SK-N-SH treated with all-trans-retinoic acid at 6 μM for 48 hours (cell line): Measurements from ENCODE around the gene TSC2.

Experiments used
- ARNTL ChIP-seq: fragments of 450-650 bp; formaldehyde crosslinking; IDR thresholded peaks from 2 replicates; pipeline ENCODE4 v1.5.0; 2020; ENCODE audit warnings: low read depth, mild to moderate bottlenecking, moderate library complexity, borderline replicate concordance
- GLIS3 ChIP-seq: fragments of 250-450 bp; sonication (Bioruptor Pico); IDR thresholded peaks from 2 replicates; pipeline ENCODE4 v1.5.0; 2020; ENCODE audit warnings: mild to moderate bottlenecking, moderate library complexity
- TOX ChIP-seq: fragments of 250-450 bp; sonication (Bioruptor Pico); IDR thresholded peaks from 2 replicates; pipeline ENCODE4 v1.8.0; 2021; ENCODE audit warnings: mild to moderate bottlenecking, moderate library complexity, borderline replicate concordance
- TF ChIP-seq, protein P1 (sequence below): fragments of 250-450 bp; sonication (Bioruptor Pico); IDR thresholded peaks from 2 replicates; pipeline ENCODE4 v1.8.0; 2020; ENCODE audit warnings: mild to moderate bottlenecking, moderate library complexity, borderline replicate concordance

GRCh38 chr16:2054543-2055245, 6.9 kb downstream of the TSC2 start:
- TF ChIP-seq, protein P1, sequence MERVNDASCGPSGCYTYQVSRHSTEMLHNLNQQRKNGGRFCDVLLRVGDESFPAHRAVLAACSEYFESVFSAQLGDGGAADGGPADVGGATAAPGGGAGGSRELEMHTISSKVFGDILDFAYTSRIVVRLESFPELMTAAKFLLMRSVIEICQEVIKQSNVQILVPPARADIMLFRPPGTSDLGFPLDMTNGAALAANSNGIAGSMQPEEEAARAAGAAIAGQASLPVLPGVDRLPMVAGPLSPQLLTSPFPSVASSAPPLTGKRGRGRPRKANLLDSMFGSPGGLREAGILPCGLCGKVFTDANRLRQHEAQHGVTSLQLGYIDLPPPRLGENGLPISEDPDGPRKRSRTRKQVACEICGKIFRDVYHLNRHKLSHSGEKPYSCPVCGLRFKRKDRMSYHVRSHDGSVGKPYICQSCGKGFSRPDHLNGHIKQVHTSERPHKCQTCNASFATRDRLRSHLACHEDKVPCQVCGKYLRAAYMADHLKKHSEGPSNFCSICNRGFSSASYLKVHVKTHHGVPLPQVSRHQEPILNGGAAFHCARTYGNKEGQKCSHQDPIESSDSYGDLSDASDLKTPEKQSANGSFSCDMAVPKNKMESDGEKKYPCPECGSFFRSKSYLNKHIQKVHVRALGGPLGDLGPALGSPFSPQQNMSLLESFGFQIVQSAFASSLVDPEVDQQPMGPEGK, result no peak
- TF ChIP-seq GLIS3 (CRISPR knock-in tag), result no peak
- no peak for TF ChIP-seq TOX (CRISPR knock-in tag)
- no peak for TF ChIP-seq ARNTL (CRISPR knock-in tag)
